T-helper 1 cell (primary cell): ENCODE measurements around the gene CAMTA1.

Experiments
- DNase-seq, 5 donors: peaks; one replicate each; pipeline ENCODE4 v3.0.0-alpha.2; 2012 to 2020

CAMTA1 gene

DNA sequence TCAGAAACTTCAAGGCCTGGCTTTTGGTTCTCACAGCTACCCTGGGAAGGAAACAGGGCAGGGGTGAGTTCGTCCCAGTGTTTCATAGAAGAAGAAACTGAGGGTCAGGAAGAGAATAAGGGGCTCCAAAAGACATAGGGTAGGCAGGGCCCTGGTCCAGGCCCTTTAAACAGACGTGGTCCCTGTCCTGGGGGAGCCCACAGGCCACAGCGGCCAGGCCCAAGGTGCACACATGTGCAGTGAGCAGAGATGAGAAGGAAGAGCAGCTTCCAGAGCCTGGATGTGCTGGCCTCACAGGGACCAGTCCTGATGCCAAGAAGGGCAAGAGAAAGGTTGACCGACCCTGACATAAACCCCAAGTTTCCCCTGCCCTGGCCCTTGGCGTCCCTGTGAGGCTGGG lies 690.4 kb downstream of the CAMTA1 start:
- no peak for DNase-seq

DNA sequence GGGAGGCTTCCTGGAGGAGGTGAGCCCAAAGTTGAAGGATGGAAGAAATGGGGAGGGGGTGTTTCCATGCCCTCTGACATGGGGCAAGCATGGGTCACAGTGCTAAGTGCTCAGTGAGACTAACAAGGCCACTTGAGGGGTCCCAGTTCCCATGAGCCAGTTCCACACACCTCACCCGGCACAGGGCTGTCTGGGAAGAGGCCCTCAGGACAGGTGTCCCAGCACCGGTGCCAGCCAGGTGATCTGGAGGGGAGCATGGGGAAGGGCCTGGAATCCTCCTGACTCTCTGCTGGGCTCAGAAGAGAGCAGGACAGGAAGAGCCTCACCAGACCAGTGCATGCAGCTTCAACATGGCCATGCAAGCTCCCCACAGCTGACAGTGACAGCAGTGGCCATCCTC lies 691.1 kb downstream of the CAMTA1 start:
- DNase-seq, result no peak

DNA sequence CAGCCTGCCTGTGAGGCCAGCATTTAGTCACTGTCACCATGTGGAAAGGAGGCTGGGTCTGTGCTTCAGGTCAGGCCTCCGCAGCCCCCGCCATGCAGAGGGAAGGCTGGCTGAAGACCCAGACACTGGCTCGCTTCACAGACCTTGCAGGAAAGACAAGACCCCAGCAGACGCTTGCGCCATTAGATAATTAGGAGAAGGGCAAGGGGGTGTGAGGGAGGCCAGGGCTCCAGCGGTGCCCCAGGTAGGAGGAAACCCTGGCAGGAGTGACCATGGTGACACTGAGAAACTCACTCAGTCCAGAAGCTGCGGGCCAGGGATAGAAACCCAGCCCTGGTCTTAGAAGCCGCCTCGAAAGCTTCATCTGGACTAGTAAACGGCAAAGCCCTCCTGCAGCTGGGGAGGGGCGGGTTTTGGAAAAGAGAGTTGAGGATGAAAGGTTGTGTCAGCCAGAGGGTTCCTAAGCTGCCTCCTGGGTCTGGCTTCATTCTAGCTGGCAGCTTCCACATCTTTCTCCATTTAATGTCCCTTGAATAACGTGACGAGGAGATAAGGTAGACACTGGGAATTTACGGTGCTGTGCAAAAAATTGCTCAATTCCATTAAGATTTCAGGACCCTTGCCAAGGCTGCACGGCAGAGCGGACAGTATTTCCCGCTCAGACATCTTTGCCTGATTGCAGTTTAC lies 691.8 kb downstream of the CAMTA1 start:
- no peak for DNase-seq

DNA sequence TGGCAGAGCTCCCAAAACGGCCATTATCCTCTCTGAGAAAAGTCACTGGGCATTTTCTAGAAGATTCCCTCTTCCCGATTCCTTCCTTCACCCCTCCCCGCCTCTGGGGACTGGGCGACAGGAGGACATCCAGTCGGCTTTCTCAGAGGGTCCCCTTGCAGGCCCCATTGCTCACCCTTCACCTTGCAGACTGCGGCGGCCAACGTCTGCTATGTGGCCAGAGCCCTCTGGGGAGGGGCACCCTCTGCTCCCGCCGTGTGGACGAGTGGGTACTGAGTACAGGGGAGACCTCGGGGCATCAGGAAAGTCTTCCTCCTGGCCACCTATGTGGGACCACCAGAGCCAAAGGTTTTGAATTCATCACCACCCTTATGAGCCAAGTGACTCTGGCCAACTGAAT lies 692.3 kb downstream of the CAMTA1 start:
- no peak for DNase-seq

DNA sequence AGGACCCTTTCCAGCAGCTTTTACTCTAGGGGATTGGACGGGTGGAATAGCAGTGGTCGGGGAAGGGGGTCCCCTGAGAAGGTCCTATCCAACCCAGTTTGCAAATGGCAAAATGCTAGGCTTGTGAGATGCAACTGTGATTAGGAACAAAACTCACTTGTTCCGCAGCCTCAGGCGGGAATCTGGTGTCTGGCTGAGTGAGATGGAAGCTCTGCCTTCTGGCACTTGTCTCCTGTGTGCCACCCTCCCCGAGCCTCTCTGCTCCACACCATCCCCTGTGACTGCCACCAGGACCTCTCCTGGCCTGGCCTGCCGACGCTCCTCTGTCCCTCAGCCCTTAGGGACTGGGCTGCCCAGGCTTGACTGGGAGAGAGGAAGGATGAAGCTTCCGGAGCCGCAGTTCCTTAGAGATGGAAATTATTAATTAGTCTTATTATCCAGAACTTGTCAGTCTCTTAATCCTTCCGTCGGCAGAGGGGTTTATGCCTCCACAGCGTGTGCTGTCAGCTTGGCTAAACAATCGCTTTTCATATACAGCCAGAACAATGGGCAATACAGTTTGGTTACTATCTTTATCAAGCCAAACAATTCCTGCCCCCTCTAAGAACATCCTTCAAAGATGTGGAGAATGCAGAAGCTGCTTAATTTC lies 693.0 kb downstream of the CAMTA1 start:
- no peak for DNase-seq

DNA sequence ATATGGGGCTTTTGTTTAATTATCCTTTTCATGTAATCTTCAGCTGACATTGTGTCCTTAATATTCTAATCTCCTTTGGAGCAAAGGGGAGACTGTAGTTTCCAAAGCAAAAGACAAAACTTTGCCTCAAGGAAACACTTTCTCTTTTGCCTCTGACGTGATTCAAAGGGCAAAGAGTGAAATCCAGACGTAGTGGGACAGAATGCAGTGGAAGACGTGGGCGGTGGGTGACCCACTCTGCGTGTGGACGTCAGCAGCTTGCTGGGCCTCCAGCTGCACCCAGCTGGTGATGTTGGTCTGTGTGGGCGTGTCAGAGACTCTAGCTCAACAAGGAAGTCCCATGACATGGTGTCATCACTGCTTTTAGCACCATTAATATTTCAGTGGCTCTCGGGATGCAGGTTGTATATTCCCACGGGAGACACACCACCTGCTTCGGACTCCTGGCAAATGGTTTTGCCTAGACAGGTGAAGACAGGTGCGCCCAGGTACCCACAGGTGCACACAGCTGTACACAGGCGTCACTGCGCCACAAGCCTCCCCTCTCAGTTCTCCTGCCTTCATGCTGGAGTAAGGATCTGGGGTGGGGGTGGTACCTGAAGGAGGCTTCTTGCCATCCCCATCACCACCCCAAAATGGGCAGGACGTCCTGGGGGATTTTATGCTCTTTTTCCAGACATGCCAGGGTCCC lies 693.7 kb downstream of the CAMTA1 start:
- DNase-seq, result no peak

DNA sequence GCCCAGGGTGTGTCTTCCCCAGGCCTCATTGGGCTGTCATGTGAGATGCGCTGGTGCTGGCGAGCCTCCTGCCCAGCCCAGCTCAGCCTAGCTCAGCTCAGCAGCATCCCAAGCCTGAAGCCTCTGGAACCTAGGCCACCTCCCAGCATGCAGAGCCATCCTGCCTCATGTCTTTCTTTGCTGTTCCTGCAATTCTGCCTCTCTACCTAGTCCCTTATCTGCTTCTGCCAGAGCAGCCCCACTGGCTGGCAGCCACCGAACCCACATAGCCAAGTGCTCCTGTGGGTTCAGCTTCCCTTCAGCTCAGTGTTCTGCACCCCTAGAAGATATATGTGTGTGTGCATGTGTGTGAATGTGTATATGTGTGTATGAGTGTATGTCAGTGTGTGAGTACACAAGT lies 694.3 kb downstream of the CAMTA1 start:
- no peak for DNase-seq

DNA sequence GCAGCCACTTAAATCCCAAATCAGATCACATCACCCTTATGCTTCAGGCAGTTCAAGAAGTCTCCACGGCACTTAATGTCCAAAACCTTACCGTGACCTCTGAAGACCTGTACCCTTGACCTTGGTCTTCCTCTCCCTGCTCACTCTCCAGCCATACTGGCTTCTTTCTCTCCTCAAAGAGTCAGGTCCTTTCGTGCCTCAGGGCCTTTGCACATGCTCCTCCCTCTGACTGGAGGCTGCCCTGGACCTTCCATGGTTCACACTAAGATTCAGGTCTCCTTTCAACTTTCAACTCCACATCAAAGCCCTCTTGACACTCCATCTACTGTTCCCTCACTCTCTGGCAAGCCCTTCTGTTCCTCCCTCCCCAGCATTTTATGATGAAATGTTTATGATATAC lies 695.9 kb downstream of the CAMTA1 start:
- DNase-seq, result no peak

DNA sequence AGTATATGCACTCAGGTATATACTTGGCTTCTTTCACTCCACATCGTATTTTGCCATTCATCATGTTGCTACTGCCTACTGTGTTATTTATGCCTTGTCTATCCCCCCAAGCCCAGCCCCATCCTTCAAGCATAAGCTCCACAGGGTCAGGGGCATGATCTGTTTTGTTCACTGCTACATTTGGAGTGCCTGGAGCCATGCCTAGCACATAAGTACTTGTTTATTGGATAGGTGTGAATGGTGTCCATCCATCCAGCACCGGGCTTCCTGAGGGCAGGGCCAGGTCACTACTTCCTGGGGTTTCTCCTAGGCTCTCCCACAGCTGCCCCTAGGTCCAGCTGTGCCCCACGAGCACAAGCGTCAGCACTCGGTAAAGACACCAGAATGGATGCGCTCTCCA lies 696.8 kb downstream of the CAMTA1 start:
- DNase-seq, result no peak

DNA sequence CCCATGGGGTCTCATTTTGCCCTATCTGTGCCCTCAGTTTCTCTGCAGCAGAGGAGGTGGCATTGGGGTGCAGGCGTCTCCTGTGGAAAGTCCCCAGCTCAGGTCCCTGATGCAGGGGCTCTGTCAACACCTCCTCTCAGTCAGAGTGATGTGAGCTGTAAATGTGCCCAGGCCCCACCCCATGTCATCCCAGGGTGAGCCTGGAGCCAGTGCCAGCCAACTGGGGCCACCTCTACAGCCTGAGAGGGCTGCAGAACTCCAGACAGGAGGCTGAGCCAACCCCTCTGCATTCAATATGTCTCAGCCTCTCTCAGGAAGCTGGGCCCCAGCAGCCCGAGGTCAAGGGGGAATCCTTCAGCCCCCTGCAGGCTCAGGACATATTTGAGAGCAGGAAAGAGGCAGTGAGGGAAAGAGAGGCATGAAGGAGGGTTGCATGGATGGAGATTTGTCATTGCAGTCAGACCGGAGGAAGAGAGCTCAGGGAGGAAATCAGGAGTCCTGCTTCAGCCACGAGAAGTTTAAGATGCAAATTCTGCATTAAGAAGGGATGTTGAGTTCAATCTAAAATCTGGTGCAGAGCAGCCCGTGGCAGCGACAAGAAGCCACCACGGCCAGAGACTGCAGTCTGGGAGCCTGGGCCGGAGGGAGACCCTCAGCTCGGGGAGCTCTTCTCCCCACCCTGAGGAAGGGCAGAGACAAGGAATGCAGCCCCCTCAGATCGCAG lies 697.7 kb downstream of the CAMTA1 start:
- no peak for DNase-seq

DNA sequence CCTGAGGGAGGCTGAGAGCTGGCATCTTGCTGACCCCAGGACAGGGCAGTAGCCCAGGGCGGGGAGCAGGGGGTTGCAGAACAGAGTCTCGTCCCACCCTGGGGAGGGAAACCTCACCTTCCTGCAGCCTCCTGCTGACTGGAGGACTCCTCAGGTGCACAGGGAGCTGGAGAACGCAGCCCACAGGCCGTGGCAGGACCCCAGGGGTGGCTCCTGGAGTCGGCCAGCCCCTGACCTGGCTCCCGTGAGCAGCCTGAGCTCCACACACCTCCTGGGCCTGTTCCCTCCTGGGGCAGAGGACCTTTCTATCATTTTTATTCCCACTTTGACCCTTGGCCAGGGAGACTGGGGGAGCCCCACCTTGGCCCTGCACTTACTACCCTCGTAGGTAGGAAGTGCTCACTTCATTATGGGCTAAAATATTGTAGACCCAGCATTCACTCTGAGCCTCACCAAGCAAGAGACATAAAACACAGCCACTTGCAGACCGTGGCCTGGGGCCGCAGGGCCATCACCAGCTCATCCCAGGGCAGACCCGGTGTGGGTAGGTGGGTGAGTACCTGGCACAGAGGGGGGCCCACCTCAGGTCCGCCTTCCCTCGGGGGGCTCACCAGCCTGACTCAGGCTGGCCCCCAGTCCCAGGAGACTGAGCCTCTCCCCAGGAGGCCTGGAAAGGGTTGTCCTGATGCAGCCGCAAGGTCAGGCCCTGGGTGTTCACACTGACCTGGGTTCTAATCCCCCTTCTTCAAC lies 698.6 kb downstream of the CAMTA1 start:
- DNase-seq, result no peak

DNA sequence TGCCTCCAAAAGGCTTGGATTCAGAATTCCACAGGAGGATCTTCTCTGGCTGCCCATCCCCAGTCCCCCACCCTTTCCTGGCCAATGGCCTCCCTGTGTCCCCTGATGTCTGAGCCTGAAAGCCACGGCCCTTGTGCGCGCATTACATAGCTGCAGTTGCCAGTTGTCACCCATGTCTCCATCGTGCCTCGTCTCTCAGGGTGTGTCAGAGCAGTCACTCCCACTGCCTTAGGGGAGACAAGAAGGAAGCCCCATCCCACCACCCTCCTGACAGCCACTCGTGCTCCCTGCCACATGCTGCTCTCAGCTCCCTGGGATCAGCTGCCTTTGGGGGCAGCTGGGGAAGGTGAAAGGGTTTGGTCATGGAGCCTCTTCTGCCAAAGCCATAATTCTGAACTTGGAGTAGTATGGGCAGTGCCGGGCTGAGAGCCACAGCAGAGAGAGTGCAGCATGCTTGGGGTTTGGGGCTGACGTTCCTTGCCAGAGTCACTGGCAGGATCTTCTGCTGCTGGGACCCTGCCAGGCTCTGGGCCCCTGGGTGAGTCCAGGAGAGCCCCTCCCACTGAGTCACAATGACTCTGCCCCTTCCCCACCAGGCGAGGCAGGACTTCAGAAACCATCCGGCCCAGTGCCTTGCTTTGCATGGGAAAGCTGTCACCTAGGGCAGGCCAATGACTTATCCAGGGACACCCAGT lies 700.0 kb downstream of the CAMTA1 start:
- DNase-seq, result no peak

DNA sequence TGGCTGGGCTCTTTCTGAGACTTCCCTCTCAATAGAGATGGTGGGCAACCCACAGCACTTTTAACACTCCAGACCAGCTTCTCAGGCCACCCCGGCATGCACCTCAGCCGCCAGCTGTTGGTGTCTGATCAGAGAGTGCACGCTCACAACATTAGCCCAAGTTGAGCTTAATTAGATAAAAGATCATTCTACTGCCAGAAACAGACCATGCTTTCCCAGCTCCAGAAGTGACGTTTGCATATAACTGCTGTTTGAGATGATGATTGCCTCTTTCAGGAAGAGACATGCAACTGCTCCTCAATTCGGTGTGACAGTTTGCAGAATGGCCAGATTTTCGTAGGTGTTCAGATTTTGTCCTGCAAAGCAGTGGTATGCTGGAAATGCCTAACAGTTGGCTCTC lies 700.6 kb downstream of the CAMTA1 start:
- no peak for DNase-seq

DNA sequence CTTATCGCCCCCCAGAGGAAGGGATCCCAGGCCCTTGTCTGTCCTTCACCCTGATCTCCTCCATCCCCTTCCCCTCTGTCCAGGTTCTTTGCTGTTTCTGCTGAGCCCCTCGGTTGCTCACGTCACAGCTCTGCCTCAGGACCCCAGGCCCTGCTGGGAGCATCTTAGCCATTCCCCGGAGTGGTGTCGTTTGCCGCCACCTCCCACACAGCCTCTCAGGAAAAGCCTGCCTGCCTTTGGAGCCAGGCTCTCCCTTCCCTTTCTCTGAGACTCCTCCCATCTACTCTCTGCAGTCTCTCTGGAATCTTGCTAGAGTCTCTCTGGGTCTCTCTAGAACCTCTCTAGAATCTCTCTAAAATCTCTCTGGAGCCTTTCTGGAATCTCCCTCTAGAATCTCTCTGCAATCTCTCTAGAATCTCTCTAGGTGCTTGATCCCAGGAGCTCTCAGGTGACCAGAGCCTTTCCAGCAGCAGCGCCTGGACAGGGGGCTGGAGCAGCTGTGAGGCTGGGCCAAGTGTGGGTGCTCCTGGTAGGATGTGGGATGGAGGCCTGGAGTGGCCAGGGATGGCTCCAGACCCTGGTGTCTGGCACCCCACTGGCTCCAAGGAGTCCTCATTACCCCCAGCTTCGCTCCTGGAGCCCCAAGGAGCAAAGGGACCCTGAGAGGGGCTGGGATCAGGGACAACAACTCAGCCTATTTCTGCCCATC lies 702.7 kb downstream of the CAMTA1 start:
- no peak for DNase-seq

DNA sequence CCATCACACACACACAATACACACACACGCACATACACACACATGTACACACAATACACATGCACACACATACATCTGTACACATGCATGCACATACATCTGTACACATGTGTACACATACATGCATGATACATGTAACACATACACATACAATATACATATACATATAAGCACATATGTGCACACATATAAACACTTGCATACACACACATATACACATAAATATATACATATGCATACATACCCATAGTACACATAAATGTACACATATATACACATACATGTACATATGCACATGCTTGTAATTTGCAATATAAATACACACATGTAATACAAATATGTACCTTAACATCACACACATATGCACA lies 703.2 kb downstream of the CAMTA1 start:
- no peak for DNase-seq

DNA sequence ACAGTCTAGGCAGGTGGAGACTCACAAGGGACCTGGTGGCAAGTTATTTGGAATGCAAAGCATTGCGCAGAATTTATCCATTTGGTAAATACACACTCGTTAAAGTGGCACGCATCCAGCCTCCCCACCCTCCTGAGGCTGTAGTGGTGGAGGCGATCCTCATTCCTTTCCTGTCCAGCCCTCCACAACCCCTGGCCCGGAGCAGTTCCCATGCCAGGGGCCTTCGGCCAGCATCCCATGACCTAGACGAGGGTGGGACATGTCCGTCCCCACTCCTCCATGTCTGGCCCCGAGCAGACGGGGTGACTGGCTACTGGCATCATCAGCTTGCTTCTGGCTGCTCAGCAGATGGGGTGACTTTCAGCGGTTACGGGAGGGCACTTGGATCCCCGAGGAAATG lies 704.3 kb downstream of the CAMTA1 start:
- DNase-seq, result no peak

DNA sequence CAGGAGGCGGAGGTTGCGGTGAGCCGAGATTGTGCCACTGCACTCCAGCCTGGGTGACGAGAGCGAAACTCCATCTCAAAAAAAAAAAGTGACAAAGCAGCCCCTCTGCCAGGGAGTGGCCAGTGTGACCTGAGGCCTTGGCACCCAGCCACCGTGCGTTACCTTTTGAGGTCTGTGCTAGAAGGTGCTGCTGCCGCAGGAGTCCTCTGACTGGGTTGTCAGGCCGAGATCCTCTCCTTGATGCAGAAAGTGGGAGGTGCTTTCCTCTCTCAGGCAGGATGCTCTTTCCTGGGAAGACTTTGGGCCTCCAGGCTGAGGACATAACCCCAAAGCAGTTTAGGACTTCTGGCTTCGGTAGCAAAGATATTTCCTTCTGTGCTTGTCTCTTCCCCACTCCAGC lies 705.3 kb downstream of the CAMTA1 start:
- DNase-seq, result no peak

DNA sequence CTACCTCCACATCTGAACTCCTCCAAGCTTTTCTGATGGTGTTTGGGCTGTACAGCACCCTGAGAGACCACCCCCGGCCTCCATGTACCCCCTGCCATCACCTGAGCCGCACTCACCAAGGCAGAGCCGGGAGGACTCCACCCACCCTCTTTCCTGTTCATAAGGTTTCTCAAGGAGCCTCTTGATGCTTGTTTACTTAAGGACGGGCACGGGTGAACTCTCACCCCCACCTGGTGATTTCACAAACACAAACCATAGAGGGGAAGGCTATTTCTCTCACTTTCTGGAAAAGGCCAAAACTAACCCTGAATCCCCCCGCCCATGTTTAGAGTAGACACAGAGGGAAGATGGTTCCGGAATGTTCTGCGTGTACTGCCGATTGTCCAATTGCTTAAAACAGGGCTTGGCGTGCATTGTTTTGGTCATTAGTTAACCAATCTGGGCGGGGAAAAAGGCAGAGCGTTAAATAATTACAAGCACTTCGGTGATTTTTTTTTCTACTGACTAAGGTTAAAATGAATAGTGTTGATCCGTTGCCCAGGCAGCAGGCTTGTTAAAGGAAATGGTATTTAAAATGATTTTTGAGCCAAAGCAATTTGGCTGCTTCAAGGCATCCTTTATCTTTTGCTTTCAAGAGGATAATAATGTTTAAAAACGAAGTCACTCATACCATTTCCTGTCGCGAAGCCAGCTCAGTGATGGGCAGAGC lies 706.0 kb downstream of the CAMTA1 start:
- DNase-seq, result no peak

DNA sequence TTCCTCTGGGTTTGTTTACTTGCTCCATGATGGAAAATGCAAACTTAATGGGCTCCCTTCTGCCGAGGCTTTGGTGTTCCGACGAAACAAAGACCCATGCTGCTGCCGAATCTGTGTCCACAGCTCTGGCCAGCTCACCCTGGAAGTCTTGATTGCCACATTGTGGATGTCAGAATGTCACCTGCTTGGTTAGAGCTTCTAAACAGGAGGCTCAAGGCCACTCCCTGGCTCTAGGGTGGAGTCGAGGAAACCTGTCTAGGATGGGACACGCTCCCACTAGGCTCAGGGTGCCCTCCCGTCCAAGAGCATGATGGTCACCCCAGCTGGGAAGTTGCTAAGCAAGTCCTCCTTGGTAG lies 706.5 kb downstream of the CAMTA1 start:
- no peak for DNase-seq

DNA sequence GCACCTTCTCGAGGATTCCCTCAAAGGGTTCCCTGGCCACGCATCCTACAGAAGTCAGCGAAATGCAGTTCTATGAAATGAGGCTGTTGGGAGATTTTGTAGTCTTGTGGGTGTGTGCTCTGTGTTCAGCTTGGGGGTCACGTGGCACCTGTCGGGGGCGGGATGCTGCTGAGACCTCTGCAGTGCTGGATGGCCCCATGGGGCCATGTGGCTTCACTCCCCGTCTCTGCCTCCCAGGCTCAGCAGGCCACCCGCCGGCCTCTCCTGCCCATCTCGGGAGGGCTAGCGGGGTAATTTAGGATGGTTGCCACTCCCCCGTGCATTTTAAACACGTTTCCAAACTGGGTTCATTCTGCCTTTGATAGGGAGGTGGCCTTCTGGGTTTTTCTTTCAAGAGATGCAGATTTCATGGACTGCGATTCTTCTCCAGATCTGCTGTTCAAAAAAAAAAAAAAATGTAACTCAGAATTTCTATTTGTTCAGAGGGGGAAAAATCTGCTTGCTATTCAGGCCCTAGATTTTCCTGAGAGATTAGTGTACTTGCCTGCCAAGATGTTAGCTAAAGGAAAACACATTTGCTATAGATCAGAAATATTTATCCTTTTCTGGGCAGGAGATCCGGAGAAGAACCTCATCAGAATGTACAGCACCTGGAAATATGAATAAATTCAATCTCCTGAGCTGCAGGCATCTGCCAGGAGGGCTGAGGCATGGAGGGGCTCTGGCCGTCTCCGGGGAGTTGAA lies 708.6 kb downstream of the CAMTA1 start:
- DNase-seq, result no peak
